ENCODE results near the gene HJURP. TPM values are rescaled to one million over a fixed set of nuclear protein-coding genes. Genes with fewer than 3 reads are reported as not detected.

Gene HJURP
- total and polyA plus RNA-seq, 9 of the 15 experiments (the other 6 are each of a cell fraction or from before 2014, with no cell fraction given): 13.8 to 102 (median 28.3) TPM

- TF ChIP-seq CEBPB (tag; IDR thresholded peaks at IDR 0.05) (no peak), TOE1 (IDR thresholded peaks at IDR 0.05; ENCODE audit: borderline replicate concordance) (peak; percentile 43; the same call in 1 of the 2 replicates), TOE1 (CRISPR knock-in tag; IDR thresholded peaks at IDR 0.05; ENCODE audit: borderline replicate concordance, low read depth) (no peak), PML (IDR thresholded peaks at IDR 0.05; ENCODE audit: low read length) (peak; percentile 45; the same call in 1 of the 2 replicates), ZNF445 (CRISPR knock-in tag; IDR thresholded peaks at IDR 0.05; ENCODE audit: low read depth) (no peak), FOXP1 (CRISPR knock-in tag; IDR thresholded peaks at IDR 0.05) (peak; percentile 60; the same call in 1 of the 2 replicates), ZNF12 (CRISPR knock-in tag; IDR thresholded peaks at IDR 0.05) (no peak), ZBTB8A (IDR thresholded peaks at IDR 0.05; ENCODE audit: partially characterized antibody) (no peak), ZBTB1 (CRISPR knock-in tag; IDR thresholded peaks at IDR 0.05; ENCODE audit: borderline replicate concordance, low read depth) (no peak; the same call in 1 of the 2 replicates), RBBP5 (IDR thresholded peaks at IDR 0.05; ENCODE audit: borderline replicate concordance, insufficient read depth, low read length, poor library complexity, severe bottlenecking) (peak; percentile 71), CHD2 (IDR thresholded peaks at IDR 0.05; ENCODE audit: low read depth, low read length) (peak; percentile 21; the same call in 1 of the 2 replicates), BHLHE40 (IDR thresholded peaks at IDR 0.05; ENCODE audit: low read length) (peak; percentile 61), XRCC3 (IDR thresholded peaks at IDR 0.05) (no peak), TAF9B (IDR thresholded peaks at IDR 0.05; ENCODE audit: partially characterized antibody) (peak; percentile 88), HOXB6 (CRISPR knock-in tag; IDR thresholded peaks at IDR 0.05; ENCODE audit: borderline replicate concordance) (no peak), CCAR2 (IDR thresholded peaks at IDR 0.05; ENCODE audit: low read depth, low read length) (no peak), NEUROD1 (IDR thresholded peaks at IDR 0.05; ENCODE audit: borderline replicate concordance, low read depth, low read length, partially characterized antibody) (peak; percentile 70), ZNF121 (CRISPR knock-in tag; conservative IDR thresholded peaks at IDR 0.05) (no peak), RBM14 (IDR thresholded peaks at IDR 0.05; ENCODE audit: borderline replicate concordance, insufficient read depth, low read depth, low read length) (no peak), FOXA3 (CRISPR knock-in tag; conservative IDR thresholded peaks at IDR 0.05 in 1 of 2, IDR thresholded peaks at IDR 0.05 in 1 of 2) (no peak), RBFOX2 (IDR thresholded peaks at IDR 0.05; ENCODE audit: low read depth, low read length) (peak; percentile 100), CBX1 (IDR thresholded peaks at IDR 0.05; ENCODE audit: low read depth) (no peak), ZNF239 (CRISPR knock-in tag; IDR thresholded peaks at IDR 0.05) (no peak), FOXO4 (CRISPR knock-in tag; IDR thresholded peaks at IDR 0.05) (no peak), SREBF1 (IDR thresholded peaks at IDR 0.05; ENCODE audit: borderline replicate concordance, low read depth, low read length) (no peak), NRF1 (conservative IDR thresholded peaks at IDR 0.05 in 1 of 2, IDR thresholded peaks at IDR 0.05 in 1 of 2) (peak; percentile 63 to 68), ZNF140 (CRISPR knock-in tag; IDR thresholded peaks at IDR 0.05) (no peak), GATA2 (CRISPR knock-in tag; IDR thresholded peaks at IDR 0.05) (peak; percentile 64; the same call in 1 of the 2 replicates), EP400 (IDR thresholded peaks at IDR 0.05) (peak; percentile 95)
These were observed at the start of gene HJURP (continued) for GRCh38 chr2:233854241-233854981.

Data from K562 (cell line).